Measurements from ENCODE around the gene SHISA7.
"Not testable (repeated sequence)": the region's sequence is repeated elsewhere in the genome, so short reads cannot be mapped to it uniquely, and the experiment has no call there.

The SHISA7 gene

GRCh38 chr19:55409179-55409578 lies 33.9 kb downstream of the SHISA7 start:
- not testable (repeated sequence) for FAIRE-seq

DNA sequence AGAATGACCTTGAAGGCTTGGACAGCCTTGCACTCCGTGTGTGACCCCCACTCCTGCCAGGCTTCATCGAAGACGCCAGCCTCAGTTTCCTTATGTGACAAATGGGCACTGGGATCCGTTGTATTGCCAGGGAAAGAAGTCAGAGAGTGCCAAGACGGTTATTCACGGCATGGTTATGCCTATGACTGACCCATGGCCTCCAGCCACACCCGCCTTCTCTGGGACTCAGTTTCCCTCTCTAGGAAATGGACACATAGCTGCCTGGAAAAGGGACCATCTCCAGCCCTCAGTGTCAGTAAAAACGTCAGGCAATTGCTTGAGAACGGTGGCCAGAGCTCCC lies 34.6 kb downstream of the SHISA7 start:
- FAIRE-seq = no peak

GRCh38 chr19:55407800-55408532 lies 35.1 kb downstream of the SHISA7 start:
- peak; percentile 94 for FAIRE-seq

GRCh38 chr19:55407550-55407799 lies 35.6 kb downstream of the SHISA7 start, which contains the start of gene UBE2S:
TSS of gene UBE2S (minus strand) at chr19:55407788. CDS start at chr19:55407589, 199 bp downstream.
- FAIRE-seq = not testable (repeated sequence)

- FAIRE-seq = no peak
Measured at GRCh38 chr19:55406826-55407549, 36.1 kb downstream of the SHISA7 start.

DNA sequence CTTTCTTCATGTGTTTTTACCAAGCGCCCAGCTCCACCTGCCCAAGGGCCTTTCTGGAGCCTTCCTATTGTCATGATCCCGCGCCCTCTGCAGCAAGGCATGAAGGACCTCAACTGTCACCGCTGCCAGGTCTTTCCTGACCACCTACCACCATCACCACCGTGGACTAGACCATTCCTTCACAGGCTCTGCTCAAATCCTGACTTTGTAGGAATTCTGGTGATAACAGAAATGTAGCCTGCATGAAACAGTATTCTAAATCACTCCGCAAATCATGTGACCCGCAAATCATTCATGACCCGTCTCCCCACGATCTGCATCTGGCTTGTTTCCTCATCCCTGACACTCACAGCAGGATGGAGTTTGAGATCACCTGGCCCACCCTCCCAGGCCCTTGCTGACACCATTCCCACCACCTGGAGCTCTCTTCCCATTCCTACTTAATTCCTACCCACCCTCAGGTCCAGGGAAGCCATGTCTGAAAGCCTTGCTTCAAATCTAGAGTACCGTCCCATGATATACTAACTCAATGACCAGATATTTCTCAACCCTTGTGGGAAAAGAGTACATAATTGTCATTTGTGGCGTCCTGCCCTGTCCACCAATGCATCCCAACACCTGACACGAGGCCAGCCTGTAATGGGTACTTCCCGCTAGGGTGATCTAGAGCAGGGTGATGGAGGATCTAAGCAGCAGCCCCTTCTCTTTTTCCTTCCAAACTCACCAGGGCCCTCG lies 36.8 kb downstream of the SHISA7 start:
- FAIRE-seq = no peak

GRCh38 chr19:55405638-55406037 lies 37.5 kb downstream of the SHISA7 start:
- FAIRE-seq = no peak

DNA sequence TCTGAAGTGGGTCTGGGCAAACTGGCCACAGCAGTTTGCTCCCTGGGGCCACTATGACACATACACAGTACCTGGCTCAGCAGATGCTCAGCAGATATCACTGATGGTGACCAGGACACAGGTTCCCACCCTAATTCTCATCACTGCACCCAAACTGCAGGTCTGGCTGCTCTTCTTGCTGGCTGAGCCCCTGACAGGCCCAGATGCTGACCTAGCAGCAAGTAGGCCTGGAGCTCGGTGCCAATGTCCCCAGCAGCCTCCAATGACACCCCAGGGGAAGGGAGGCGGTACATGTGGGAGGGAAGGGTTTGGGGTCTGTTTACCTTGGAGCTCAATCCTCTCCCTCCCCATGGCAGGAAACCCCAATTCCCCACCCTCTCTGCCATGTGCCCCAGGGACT lies 40.6 kb downstream of the SHISA7 start:
- no peak for FAIRE-seq

GRCh38 chr19:55401390-55401789 lies 41.7 kb downstream of the SHISA7 start:
- not testable (repeated sequence) for FAIRE-seq

GRCh38 chr19:55400281-55401087 lies 42.6 kb downstream of the SHISA7 start:
- peak; percentile 42 for FAIRE-seq

DNA sequence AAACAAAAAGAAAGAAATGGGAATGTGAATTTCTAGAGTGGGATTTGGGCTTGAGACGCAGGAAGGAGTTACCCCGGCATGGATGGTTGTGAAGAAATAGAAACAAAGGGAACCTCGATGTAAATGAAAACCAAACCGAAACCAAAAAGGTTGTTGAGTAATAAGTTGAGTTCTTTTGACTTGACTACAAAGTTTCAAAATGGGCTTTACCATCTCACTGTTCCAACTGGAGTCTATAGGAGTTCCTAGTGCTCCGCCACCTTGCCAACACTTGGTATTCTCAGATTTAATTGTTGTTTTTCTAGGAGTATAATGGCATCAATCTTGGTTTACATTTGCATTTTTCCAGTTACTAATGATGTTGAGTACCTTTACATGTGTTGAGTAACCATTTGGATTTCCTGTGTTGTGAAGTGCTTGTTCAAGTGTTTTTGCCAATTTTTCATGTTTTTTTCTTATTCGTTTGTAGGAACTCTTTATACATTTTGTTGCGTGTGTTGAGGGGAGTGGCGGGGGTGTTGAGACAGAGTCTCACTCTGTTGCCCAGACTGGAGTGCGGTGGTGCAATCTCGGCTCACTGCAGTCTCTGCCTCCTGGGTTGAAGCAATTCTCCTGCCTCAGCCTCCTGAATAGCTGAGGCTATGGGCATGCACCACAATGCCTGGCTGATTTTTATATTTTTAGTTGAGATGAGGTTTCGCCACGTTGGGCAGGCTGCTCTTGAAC lies 44.7 kb downstream of the SHISA7 start:
- FAIRE-seq = no peak

DNA sequence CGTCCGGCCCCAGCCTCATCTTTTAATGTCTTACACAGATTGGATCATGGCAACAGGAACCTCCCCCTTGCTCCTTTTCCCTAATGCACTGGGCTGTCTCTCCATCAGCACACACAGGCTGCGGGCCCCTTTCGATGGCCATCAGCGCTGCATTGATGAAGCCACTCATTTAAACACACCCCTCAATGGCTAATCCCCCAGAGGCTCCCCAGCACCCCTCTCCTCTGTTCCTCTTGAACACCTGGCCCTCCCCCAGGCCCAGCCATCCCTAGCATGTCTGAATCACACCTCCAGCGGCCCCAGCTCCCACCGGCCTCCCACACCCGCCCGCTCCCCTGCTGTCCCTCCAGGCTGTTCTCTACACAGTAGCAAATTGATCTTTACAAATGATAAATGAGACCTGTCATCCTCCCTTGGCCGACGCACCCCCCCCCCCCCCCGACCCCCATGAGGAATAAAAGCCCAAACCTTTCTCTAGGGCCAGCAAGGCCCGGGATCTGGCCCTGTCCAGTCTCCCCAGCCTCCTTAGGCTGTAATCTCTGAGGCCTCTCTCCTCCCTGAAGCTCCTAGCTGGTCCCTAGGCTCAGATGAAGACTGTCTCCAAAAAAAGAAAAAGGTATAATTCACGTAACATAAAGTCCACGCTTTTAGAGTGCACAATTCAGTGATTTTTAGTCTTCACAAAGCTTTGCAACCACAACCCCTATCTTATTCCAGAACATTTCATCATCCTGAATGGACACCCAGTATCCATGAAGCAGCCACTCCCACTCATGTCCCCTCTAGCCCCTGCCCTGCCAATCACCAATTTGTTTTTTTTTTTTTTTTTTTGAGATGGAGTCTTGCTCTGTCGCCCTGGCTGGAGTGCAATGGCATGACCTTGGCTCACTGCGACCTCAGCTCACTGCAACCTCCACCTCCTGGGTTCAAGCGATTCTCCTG lies 50.0 kb downstream of the SHISA7 start:
- FAIRE-seq = no peak

DNA sequence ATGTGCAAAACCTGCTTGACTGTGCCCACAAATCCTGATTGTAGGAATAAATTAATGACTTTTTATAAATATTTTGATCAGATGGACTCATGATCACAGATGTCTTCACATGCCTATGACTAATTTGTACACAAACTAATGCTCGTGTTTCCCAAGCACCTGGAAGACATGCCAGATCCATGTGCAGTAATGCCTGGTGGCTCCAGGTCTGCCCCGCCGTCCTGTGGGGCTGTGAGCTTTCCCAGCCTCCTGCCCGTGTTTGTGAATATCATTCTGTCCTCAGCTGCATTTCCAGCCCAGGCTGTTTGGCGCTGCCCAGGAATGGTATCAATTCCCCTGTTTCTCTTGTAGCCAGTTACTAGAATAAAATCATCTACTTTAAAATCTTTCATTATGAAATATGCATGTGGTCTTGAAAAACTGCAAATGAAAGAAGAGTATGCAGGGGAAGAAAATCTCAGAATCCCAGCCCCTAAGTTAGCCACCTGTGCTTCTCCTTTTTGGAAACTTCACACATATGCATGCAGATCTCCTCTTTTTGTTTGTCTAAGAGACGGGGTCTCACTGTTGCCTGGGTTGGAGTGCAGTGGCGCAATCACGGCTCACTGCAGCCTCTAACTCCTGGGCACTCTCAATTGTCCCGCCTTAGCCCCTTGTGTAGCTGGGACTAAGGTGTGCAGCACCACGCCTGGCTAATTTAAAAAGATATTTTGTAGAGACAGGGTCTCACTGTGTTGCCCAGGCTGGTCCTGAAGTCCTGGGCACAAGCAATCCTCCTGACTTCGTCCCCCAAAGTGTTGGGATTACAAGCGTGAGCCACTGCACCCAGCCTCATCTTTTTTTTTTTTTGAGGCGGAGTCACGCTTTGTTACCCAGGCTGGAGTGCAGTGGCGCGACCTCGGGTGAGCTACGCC lies 51.1 kb downstream of the SHISA7 start:
- no peak for FAIRE-seq

- no peak for FAIRE-seq
Measured at GRCh38 chr19:55391191-55391670, 51.9 kb downstream of the SHISA7 start.

- no peak for FAIRE-seq
Measured at GRCh38 chr19:55390461-55390880, 52.6 kb downstream of the SHISA7 start.

GRCh38 chr19:55389386-55390317 lies 53.4 kb downstream of the SHISA7 start:
- FAIRE-seq = no peak

- FAIRE-seq = no peak
Measured at GRCh38 chr19:55387736-55388497, 55.2 kb downstream of the SHISA7 start.

DNA sequence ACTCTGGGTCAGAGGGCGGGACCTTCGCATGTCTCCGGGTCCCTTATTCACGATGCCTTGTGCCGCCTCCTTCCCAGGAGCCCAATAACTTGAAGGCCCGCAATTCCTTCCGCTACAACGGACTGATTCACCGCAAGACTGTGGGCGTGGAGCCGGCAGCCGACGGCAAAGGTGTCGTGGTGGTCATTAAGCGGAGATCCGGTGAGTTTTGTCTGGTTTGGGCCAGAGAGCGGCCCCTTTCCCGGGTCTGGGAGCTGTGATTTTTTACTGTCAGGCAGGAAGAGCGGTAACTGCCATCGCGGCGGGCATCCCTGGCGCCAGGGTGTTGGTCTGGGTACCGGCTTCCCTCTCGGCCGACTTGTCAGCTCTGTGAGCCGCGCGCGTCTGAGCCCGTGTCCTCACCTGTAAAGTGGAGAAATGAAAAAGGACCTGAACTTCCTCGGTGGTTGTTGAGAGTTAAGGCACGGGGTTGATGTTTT lies 56.6 kb downstream of the SHISA7 start:
- FAIRE-seq = no peak

Data from TTC549 (cell line).